Measurements from ENCODE around the gene TAGLN3.

The TAGLN3 gene

GRCh38 chr3:111978583-111979433, 19.9 kb upstream of the TAGLN3 start, which contains the start of gene ABHD10:
Gene ABHD10 (plus strand): TSS chr3:111979026. CDS start chr3:111979062, 36 bp downstream.
- DNase-seq = peak; percentile 97

GRCh38 chr3:111979434-111980038, 19.2 kb upstream of the TAGLN3 start:
- no peak for DNase-seq

GRCh38 chr3:111980716-111981456, 17.8 kb upstream of the TAGLN3 start:
- no peak for DNase-seq

GRCh38 chr3:111981457-111981763, 17.3 kb upstream of the TAGLN3 start:
- no peak for DNase-seq

- no peak for DNase-seq
Measured at GRCh38 chr3:111984636-111985298, 14.0 kb upstream of the TAGLN3 start.

GRCh38 chr3:111986800-111987199, 11.9 kb upstream of the TAGLN3 start:
- DNase-seq = no peak

- peak; percentile 34 for DNase-seq
Measured at GRCh38 chr3:111989061-111989678, 9.6 kb upstream of the TAGLN3 start.

- DNase-seq = no peak
Measured at GRCh38 chr3:111993038-111993437, 5.7 kb upstream of the TAGLN3 start.

GRCh38 chr3:111999484-112000324, 982 bp downstream of the TAGLN3 start:
- no peak for DNase-seq

- no peak for DNase-seq
Measured at GRCh38 chr3:112000367-112000771, 1.6 kb downstream of the TAGLN3 start.

GRCh38 chr3:112000966-112001365, 2.2 kb downstream of the TAGLN3 start:
- no peak for DNase-seq

- no peak for DNase-seq
Measured at GRCh38 chr3:112001526-112001925, 2.8 kb downstream of the TAGLN3 start.

GRCh38 chr3:112002096-112002971, 3.6 kb downstream of the TAGLN3 start:
- DNase-seq = no peak

GRCh38 chr3:112003321-112004080, 4.8 kb downstream of the TAGLN3 start:
- no peak for DNase-seq

- DNase-seq = no peak
Measured at GRCh38 chr3:112004187-112004586, 5.5 kb downstream of the TAGLN3 start.

- no peak for DNase-seq
Measured at GRCh38 chr3:112004669-112005068, 5.9 kb downstream of the TAGLN3 start.

GRCh38 chr3:112005091-112005672, 6.5 kb downstream of the TAGLN3 start:
- DNase-seq = no peak

- DNase-seq = no peak
Measured at GRCh38 chr3:112007633-112008032, 8.9 kb downstream of the TAGLN3 start.

GRCh38 chr3:112009670-112010069, 10.9 kb downstream of the TAGLN3 start:
- DNase-seq = no peak

- no peak for DNase-seq
Measured at GRCh38 chr3:112010636-112011035, 11.9 kb downstream of the TAGLN3 start.

All from NCI-H2081 treated with DMSO at 0.1 percent for 48 hours (cell line).